IPS DF 4.7 (cell line): ENCODE data around the gene CSE1L.
"Not testable (repeated sequence)": the region's sequence is repeated elsewhere in the genome, so short reads cannot be mapped to it uniquely, and the experiment has no call there.

Experiments
- DNase-seq: peaks from one replicate; pipeline ENCODE4 v3.0.0-alpha.2; 2013; ENCODE audit warnings: low spot score; ENCODE audit errors: extremely low read depth

Gene CSE1L

GRCh38 chr20:49046087-49046900 lies at the start of gene CSE1L:
Gene CSE1L, plus strand, starts transcription at chr20:49046312. Its CDS starts 12,152 bp downstream, at chr20:49058464.
- DNase-seq = peak; percentile 66

- no peak for DNase-seq
These were observed 45.9 kb upstream of the CSE1L start for GRCh38 chr20:48999890-49000870.

- no peak for DNase-seq
These were observed 44.4 kb upstream of the CSE1L start for GRCh38 chr20:49001741-49002140.

GRCh38 chr20:49006446-49006980 lies 39.6 kb upstream of the CSE1L start:
- DNase-seq = no peak

GRCh38 chr20:49009899-49010631 lies 36.0 kb upstream of the CSE1L start:
- no peak for DNase-seq

- no peak for DNase-seq
These were observed 21.9 kb upstream of the CSE1L start for GRCh38 chr20:49024220-49024619.

- DNase-seq = not testable (repeated sequence)
These were observed 17.9 kb upstream of the CSE1L start for GRCh38 chr20:49028177-49028576.

GRCh38 chr20:49028684-49029083 lies 17.4 kb upstream of the CSE1L start:
- DNase-seq = no peak

- DNase-seq = no peak
These were observed 16.9 kb upstream of the CSE1L start for GRCh38 chr20:49029203-49029602.

GRCh38 chr20:49030954-49031619 lies 15.0 kb upstream of the CSE1L start:
- no peak for DNase-seq

- DNase-seq = no peak
These were observed 13.7 kb upstream of the CSE1L start for GRCh38 chr20:49032455-49032854.

- DNase-seq = no peak
These were observed 11.9 kb upstream of the CSE1L start for GRCh38 chr20:49034070-49034732.

GRCh38 chr20:49037962-49038387 lies 8.1 kb upstream of the CSE1L start:
- DNase-seq = no peak

- no peak for DNase-seq
These were observed 6.3 kb upstream of the CSE1L start for GRCh38 chr20:49039854-49040253.

- DNase-seq = no peak
These were observed 3.1 kb upstream of the CSE1L start for GRCh38 chr20:49043000-49043399.

GRCh38 chr20:49045440-49046086 lies 549 bp upstream of the CSE1L start:
- no peak for DNase-seq

GRCh38 chr20:49052334-49052733 lies 6.2 kb downstream of the CSE1L start:
- no peak for DNase-seq

- DNase-seq = no peak
These were observed 8.0 kb downstream of the CSE1L start for GRCh38 chr20:49054056-49054643.

- no peak for DNase-seq
These were observed 17.2 kb downstream of the CSE1L start for GRCh38 chr20:49063279-49063678.
